Neural progenitor cell (in vitro differentiated cells): ENCODE measurements around the gene TPGS2. TPM values are rescaled to one million over a fixed set of nuclear protein-coding genes. Genes with fewer than 3 reads are reported as not detected.

Source experiments
- DNase-seq: peaks from one replicate; pipeline ENCODE4 v3.0.0-alpha.2; 2016; ENCODE audit warnings: low spot score
- H2AFZ ChIP-seq: fragments of 200-600 bp; sonication (generic); replicated peaks from 2 replicates; pipeline ENCODE4 v1.6.1; 2016; ENCODE audit warnings: antibody characterized with exemption
- H3F3A ChIP-seq: fragments of 200-600 bp; sonication (generic); 2 replicates; pipeline ENCODE4 v1.6.1; 2016; ENCODE audit warnings: antibody characterized with exemption, low read depth
- H3K27ac ChIP-seq: fragments of 200-600 bp; sonication (generic); 2 replicates; pipeline ENCODE4 v1.5.1; 2016; ENCODE audit warnings: mild to moderate bottlenecking
- H3K27me3 ChIP-seq: fragments of 200-600 bp; sonication (generic); 2 replicates; pipeline ENCODE4 v1.6.1; 2016; ENCODE audit warnings: mild to moderate bottlenecking, moderate library complexity
- H3K36me3 ChIP-seq: fragments of 200-600 bp; sonication (generic); 2 replicates; pipeline ENCODE4 v1.5.1; 2016
- H3K4me1 ChIP-seq: fragments of 200-600 bp; sonication (generic); 2 replicates; pipeline ENCODE4 v1.6.1; 2016; ENCODE audit warnings: mixed run types
- H3K4me2 ChIP-seq: fragments of 200-600 bp; sonication (generic); 2 replicates; pipeline ENCODE4 v1.6.1; 2016
- H3K4me3 ChIP-seq: fragments of 200-600 bp; sonication (generic); 2 replicates; pipeline ENCODE4 v1.5.1; 2016
- H3K79me2 ChIP-seq: fragments of 200-600 bp; sonication (generic); 2 replicates; pipeline ENCODE4 v1.6.1; 2016; ENCODE audit warnings: low read depth
- H3K9ac ChIP-seq: fragments of 200-600 bp; sonication (generic); 2 replicates; pipeline ENCODE4 v1.6.1; 2016
- H3K9me3 ChIP-seq: fragments of 200-600 bp; sonication (generic); 2 replicates; pipeline ENCODE4 v1.5.1; 2016; ENCODE audit warnings: low read depth
- H4K20me1 ChIP-seq: fragments of 200-600 bp; sonication (generic); 2 replicates; pipeline ENCODE4 v1.6.1; 2016; ENCODE audit warnings: low read depth
- H3K27ac Mint-ChIP-seq: 3 replicates; pipeline ENCODE4 v1.8.0; 2021; ENCODE audit warnings: mixed read lengths
- H3K27me3 Mint-ChIP-seq: 2 replicates; pipeline ENCODE4 v1.8.0; 2022; ENCODE audit warnings: low read depth, mild to moderate bottlenecking, inconsistent platforms, moderate library complexity, mixed read lengths; ENCODE audit not compliant: insufficient read depth
- H3K36me3 Mint-ChIP-seq: 3 replicates; pipeline ENCODE4 v1.8.0; 2021; ENCODE audit warnings: mixed read lengths
- H3K4me1 Mint-ChIP-seq: 3 replicates; pipeline ENCODE4 v1.8.0; 2021; ENCODE audit warnings: mixed read lengths
- H3K4me3 Mint-ChIP-seq: 3 replicates; pipeline ENCODE4 v1.8.0; 2021; ENCODE audit warnings: mild to moderate bottlenecking, moderate library complexity, mixed read lengths
- H3K9me3 Mint-ChIP-seq: 3 replicates; pipeline ENCODE4 v1.8.0; 2020; ENCODE audit warnings: mixed read lengths
- CTCF ChIP-seq: fragments of 200-600 bp; sonication (generic); IDR thresholded peaks from 2 replicates; pipeline ENCODE4 v1.5.1; 2017; ENCODE audit warnings: antibody characterized with exemption, mild to moderate bottlenecking
- EZH2 ChIP-seq: fragments of 200-600 bp; sonication (generic); IDR thresholded peaks from 2 replicates; pipeline ENCODE4 v1.6.1; 2017; ENCODE audit warnings: antibody characterized with exemption, mild to moderate bottlenecking, moderate library complexity
- EZH2phosphoT487 ChIP-seq: fragments of 200-600 bp; sonication (generic); IDR thresholded peaks from 2 replicates; pipeline ENCODE4 v1.6.1; 2017; ENCODE audit warnings: antibody characterized with exemption
- total RNA-seq: library from RNA; depleted of rRNA; stranded (reverse); fragments of >200 nt; gene quantifications from 2 replicates; pipeline ENCODE4 v1.2.3, GENCODE V29; 2015; ENCODE audit warnings: low replicate concordance

The TPGS2 gene
- total RNA-seq, 1 donor from 2014 or later, result 301 TPM

- no peak for TF ChIP-seq EZH2phosphoT487
- no peak for TF ChIP-seq EZH2
- no peak for TF ChIP-seq CTCF
- H3K27me3 ChIP-seq, result no peaks in the 10 kb centered on the region
- Mint-ChIP-seq H3K36me3 (peaks cover 29% of the 10 kb centered on the region), H3K27ac (no peak overlapping the region), H3K4me1 (peaks cover 27% of the 10 kb centered on the region), H3K4me3 (peak overlapping the region; percentile 7), H3K27me3 (peaks cover 2% of the 10 kb centered on the region), H3K9me3 (peaks cover 17% of the 10 kb centered on the region)
- no peak for DNase-seq
- H3F3A ChIP-seq, result peaks cover 23% of the 10 kb centered on the region
- no peak overlapping the region for H3K4me3 ChIP-seq
- peaks cover 1% of the 10 kb centered on the region for H4K20me1 ChIP-seq
- H3K27ac ChIP-seq, result no peak overlapping the region
- peaks cover 64% of the 10 kb centered on the region for H3K79me2 ChIP-seq
- no peaks in the 10 kb centered on the region for H3K9me3 ChIP-seq
- peaks cover 3% of the 10 kb centered on the region for H3K4me1 ChIP-seq
- H2AFZ ChIP-seq, result no peak overlapping the region
- H3K36me3 ChIP-seq, result peaks cover 4% of the 10 kb centered on the region
- H3K9ac ChIP-seq, result no peak overlapping the region
- no peak overlapping the region for H3K4me2 ChIP-seq
These were observed 2.2 kb downstream of the TPGS2 start for GRCh38 chr18:36826556-36826955.

GRCh38 chr18:36825526-36825925 is 3.3 kb downstream of the TPGS2 start:
- Histone ChIP-seq H2AFZ (no peak overlapping the region), H3K4me1 (peaks cover 3% of the 10 kb centered on the region), H3K27me3 (no peaks in the 10 kb centered on the region), H3K4me2 (no peak overlapping the region), H4K20me1 (peaks cover 11% of the 10 kb centered on the region), H3K79me2 (peaks cover 63% of the 10 kb centered on the region), H3K9me3 (no peaks in the 10 kb centered on the region), H3K27ac (no peak overlapping the region), H3K4me3 (no peak overlapping the region), H3F3A (peaks cover 23% of the 10 kb centered on the region), H3K9ac (no peak overlapping the region), H3K36me3 (peaks cover 4% of the 10 kb centered on the region)
- DNase-seq, result no peak
- Mint-ChIP-seq H3K4me3 (no peak overlapping the region), H3K27ac (no peak overlapping the region), H3K4me1 (peaks cover 19% of the 10 kb centered on the region), H3K27me3 (peaks cover 2% of the 10 kb centered on the region), H3K36me3 (peaks cover 31% of the 10 kb centered on the region), H3K9me3 (peaks cover 17% of the 10 kb centered on the region)
- TF ChIP-seq EZH2phosphoT487, result no peak
- TF ChIP-seq CTCF, result no peak
- no peak for TF ChIP-seq EZH2

GRCh38 chr18:36821681-36822080 is 7.1 kb downstream of the TPGS2 start:
- no peaks in the 10 kb centered on the region for H3K9me3 ChIP-seq
- H3K4me1 ChIP-seq, result no peaks in the 10 kb centered on the region
- Mint-ChIP-seq H3K36me3 (peaks cover 42% of the 10 kb centered on the region), H3K27me3 (no peaks in the 10 kb centered on the region), H3K9me3 (peaks cover 17% of the 10 kb centered on the region), H3K4me1 (no peaks in the 10 kb centered on the region), H3K4me3 (no peak overlapping the region), H3K27ac (no peak overlapping the region)
- H3K9ac ChIP-seq, result no peak overlapping the region
- H3K79me2 ChIP-seq, result peaks cover 44% of the 10 kb centered on the region
- no peak overlapping the region for H3K4me3 ChIP-seq
- H3K4me2 ChIP-seq, result no peak overlapping the region
- no peaks in the 10 kb centered on the region for H3K27me3 ChIP-seq
- peaks cover 21% of the 10 kb centered on the region for H4K20me1 ChIP-seq
- no peak overlapping the region for H2AFZ ChIP-seq
- TF ChIP-seq EZH2 (no peak), CTCF (no peak), EZH2phosphoT487 (no peak)
- no peak overlapping the region for H3K27ac ChIP-seq
- peaks cover 4% of the 10 kb centered on the region for H3K36me3 ChIP-seq
- H3F3A ChIP-seq, result no peaks in the 10 kb centered on the region
- no peak for DNase-seq
